Fibroblast of lung (primary cell): ENCODE data around the gene CKLF. TPM values are rescaled to one million over a fixed set of nuclear protein-coding genes. Genes with fewer than 3 reads are reported as not detected.
A peak's percentile ranks its signal among the peaks of the same experiment; 100 is the strongest.

Experiments
- DNase-seq, 2 donors: peaks; one replicate each; pipeline versions ENCODE4 v3.0.0 to v3.0.0-alpha.2; 2010; ENCODE audit warnings: low read depth in 2 of 2
- H2AFZ ChIP-seq: 2 replicates; pipeline ENCODE4 v1.5.1; 2012; ENCODE audit warnings: low read length, control low read depth, inconsistent platforms
- H3K27ac ChIP-seq: 2 replicates; pipeline ENCODE4 v1.5.1; 2011; ENCODE audit warnings: low read length, control low read depth; ENCODE audit not compliant: insufficient read depth
- H3K27me3 ChIP-seq: 2 replicates; pipeline ENCODE4 v1.5.1; 2011; ENCODE audit warnings: mild to moderate bottlenecking, low read length; ENCODE audit not compliant: control insufficient read depth, insufficient read depth
- H3K36me3 ChIP-seq: 2 replicates; pipeline ENCODE4 v1.5.1; 2011; ENCODE audit warnings: low read length; ENCODE audit not compliant: control insufficient read depth, insufficient read depth
- H3K4me1 ChIP-seq: 2 replicates; pipeline ENCODE4 v1.5.1; 2011; ENCODE audit warnings: low read length; ENCODE audit not compliant: control insufficient read depth, insufficient read depth; ENCODE audit errors: extremely low read depth
- H3K4me2 ChIP-seq: 2 replicates; pipeline ENCODE4 v1.5.1; 2011; ENCODE audit warnings: low read length, control low read depth; ENCODE audit not compliant: insufficient read depth; ENCODE audit errors: extremely low read depth
- H3K4me3 ChIP-seq, 4 experiments: fragments of 200-600 bp in 1 of 4; sonication (generic) in 1 of 4; replicated peaks in 1 of 4; 2 replicates each; pipeline ENCODE4 v1.5.1; 2011 to 2016; ENCODE audit warnings: low read length in 4 of 4, low read depth in 3 of 4, mild to moderate bottlenecking in 3 of 4, control low read depth in 2 of 4, inconsistent platforms in 1 of 4, mixed read lengths in 1 of 4; ENCODE audit not compliant: insufficient read depth in 1 of 4; ENCODE audit errors: control extremely low read depth in 1 of 4
- H3K79me2 ChIP-seq: 2 replicates; pipeline ENCODE4 v1.5.1; 2012; ENCODE audit warnings: mild to moderate bottlenecking, low read length, inconsistent platforms; ENCODE audit not compliant: control insufficient read depth, insufficient read depth
- H3K9ac ChIP-seq: 2 replicates; pipeline ENCODE4 v1.5.1; 2011; ENCODE audit warnings: mild to moderate bottlenecking, low read length, control low read depth; ENCODE audit not compliant: insufficient read depth
- H3K9me3 ChIP-seq: 2 replicates; pipeline ENCODE4 v1.5.1; 2012; ENCODE audit warnings: low read depth, low read length; ENCODE audit not compliant: control insufficient read depth, insufficient read depth
- H4K20me1 ChIP-seq: 2 replicates; pipeline ENCODE4 v1.5.1; 2011; ENCODE audit warnings: low read length; ENCODE audit not compliant: control insufficient read depth, insufficient read depth; ENCODE audit errors: extremely low read depth
- CTCF ChIP-seq, 2 donors: IDR thresholded peaks in 1 of 2; conservative IDR thresholded peaks in 1 of 2; 1 replicate in 1 of 2; 2 replicates in 1 of 2; pipeline ENCODE4 v1.5.1; 2011 to 2012; ENCODE audit warnings: low read length in 2 of 2, control low read depth in 1 of 2, inconsistent platforms in 1 of 2, low read depth in 1 of 2, mild to moderate bottlenecking in 1 of 2
- EZH2 ChIP-seq: IDR thresholded peaks from 2 replicates; pipeline ENCODE4 v1.5.1; 2012; ENCODE audit warnings: low read length, control low read depth, mild to moderate bottlenecking; ENCODE audit errors: missing control alignments
- polyA plus RNA-seq, 2 donors: library from polyadenylated mRNA; depleted of rRNA in 1 of 2; stranded (reverse) in 1 of 2; unstranded in 1 of 2; fragments of >200 nt; gene quantifications; 2 replicates each; pipeline ENCODE4 v1.2.1, GENCODE V29; 2011 to 2012; ENCODE audit warnings: missing spikeins in 1 of 2
- total RNA-seq: library from RNA; depleted of rRNA; stranded (reverse); fragments of >200 nt; gene quantifications from 2 replicates; pipeline ENCODE4 v1.2.1, GENCODE V29; 2014

The CKLF gene
- total and polyA plus RNA-seq, 2 donors (not counting 1 experiment from before 2014, with no cell fraction given): 41.9 to 70.9 TPM

- peak overlapping the region; percentile 90 for H2AFZ ChIP-seq
Measured at GRCh38 chr16:66548868-66549267, 3.5 kb upstream of the CKLF start.

GRCh38 chr16:66549284-66550131 lies 2.9 kb upstream of the CKLF start, which contains the start of gene TK2:
Gene TK2 (minus strand): TSS chr16:66550122. CDS start chr16:66550061, 61 bp downstream.
- no peaks in the 10 kb centered on the region for H3K36me3 ChIP-seq
- peak within 1 kb of the TSS; percentile 90 for H2AFZ ChIP-seq
- TF ChIP-seq CTCF (conservative IDR thresholded peaks at IDR 0.05 in 1 of 2, IDR thresholded peaks at IDR 0.05 in 1 of 2; ENCODE audit: low read depth in 1 of 2, low read length in 2 of 2) (no peak), EZH2 (no peak)
- peak within 1 kb of the TSS; percentile 66 to 84 (median 72) for H3K4me3 ChIP-seq
- H3K79me2 ChIP-seq: peaks cover 11% of the 10 kb centered on the region
- H3K27ac ChIP-seq: peak within 1 kb of the TSS; percentile 74
- no peaks in the 10 kb centered on the region for H3K9me3 ChIP-seq
- no peaks in the 10 kb centered on the region for H3K27me3 ChIP-seq
- peak; percentile 73 to 79 for DNase-seq
- H4K20me1 ChIP-seq: no peaks in the 10 kb centered on the region
- H3K4me1 ChIP-seq: peaks cover 11% of the 10 kb centered on the region
- peak within 1 kb of the TSS; percentile 96 for H3K4me2 ChIP-seq
- peak within 1 kb of the TSS; percentile 87 for H3K9ac ChIP-seq

More at GRCh38 chr16:66548868-66549267, 3.5 kb upstream of the CKLF start:
- Histone ChIP-seq H3K36me3 (no peaks in the 10 kb centered on the region), H3K27me3 (no peaks in the 10 kb centered on the region), H4K20me1 (no peaks in the 10 kb centered on the region), H3K9me3 (no peaks in the 10 kb centered on the region), H3K79me2 (peaks cover 8% of the 10 kb centered on the region), H3K9ac (peak overlapping the region; percentile 87), H3K4me2 (peak overlapping the region; percentile 92), H3K27ac (peak overlapping the region; percentile 74), H3K4me1 (peaks cover 11% of the 10 kb centered on the region), H3K4me3 (peak overlapping the region; percentile 66 to 84 (median 72))
- DNase-seq: no peak
- TF ChIP-seq EZH2 (no peak), CTCF (conservative IDR thresholded peaks at IDR 0.05 in 1 of 2, IDR thresholded peaks at IDR 0.05 in 1 of 2; ENCODE audit: low read depth in 1 of 2, low read length in 2 of 2) (no peak)

GRCh38 chr16:66551348-66551759 lies 1.0 kb upstream of the CKLF start:
- peaks cover 13% of the 10 kb centered on the region for H3K79me2 ChIP-seq
- peak overlapping the region; percentile 16 for H2AFZ ChIP-seq
- H3K4me3 ChIP-seq: no peak overlapping the region
- TF ChIP-seq CTCF (conservative IDR thresholded peaks at IDR 0.05 in 1 of 2, IDR thresholded peaks at IDR 0.05 in 1 of 2; ENCODE audit: low read depth in 1 of 2, low read length in 2 of 2): peak in 1 of 2 donors; percentile 3
- TF ChIP-seq EZH2: no peak
- no peaks in the 10 kb centered on the region for H3K36me3 ChIP-seq
- H4K20me1 ChIP-seq: no peaks in the 10 kb centered on the region
- no peak overlapping the region for H3K27ac ChIP-seq
- H3K9ac ChIP-seq: no peak overlapping the region
- peaks cover 11% of the 10 kb centered on the region for H3K4me1 ChIP-seq
- no peaks in the 10 kb centered on the region for H3K9me3 ChIP-seq
- DNase-seq: peak in 1 of 2 donors; percentile 24
- peak overlapping the region; percentile 97 for H3K4me2 ChIP-seq
- H3K27me3 ChIP-seq: no peaks in the 10 kb centered on the region
